ENCODE results near the gene DMBT1. TPM values are rescaled to one million over a fixed set of nuclear protein-coding genes. Genes with fewer than 3 reads are reported as not detected.

DMBT1 gene
- total and polyA plus RNA-seq, 2 donors from 2014 or later, result 0.06 TPM; not detected in 1

GRCh38 chr10:122515022-122515424, 45.5 kb upstream of the DMBT1 start:
- Histone ChIP-seq H3K9me3 (ENCODE audit: control insufficient read depth in 2 of 3, insufficient read depth in 1 of 3, low read length in 3 of 3) (no peaks in the 10 kb centered on the region), H3K27me3 (ENCODE audit: control insufficient read depth, insufficient read depth, low read length) (no peaks in the 10 kb centered on the region), H3K27ac (ENCODE audit: low read depth in 2 of 2, low read length in 2 of 2) (no peak overlapping the region), H3K4me1 (ENCODE audit: control insufficient read depth in 2 of 3, insufficient read depth in 2 of 3, low read depth in 1 of 3, low read length in 3 of 3) (no peaks in the 10 kb centered on the region), H3K36me3 (ENCODE audit: control insufficient read depth in 2 of 3, insufficient read depth in 3 of 3, low read length in 3 of 3) (peaks cover 0 to 4% (median 0%) of the 10 kb centered on the region in 3 donors), H3K9ac (ENCODE audit: low read length in 3 of 3) (no peak overlapping the region), H3K4me3 (ENCODE audit: low read length in 3 of 3) (no peak overlapping the region)
- FAIRE-seq (no peak), DNase-seq (no peak)
- no peak for TF ChIP-seq CTCF (IDR thresholded peaks at IDR 0.05; ENCODE audit: borderline replicate concordance, extremely low read depth, insufficient read depth)
- intact Hi-C loops (cut with DNase I), result no loop called here

- intact Hi-C loops (cut with DNase I), result no loop called here
- Histone ChIP-seq H3K36me3 (ENCODE audit: control insufficient read depth in 2 of 3, insufficient read depth in 3 of 3, low read length in 3 of 3) (peaks cover 0 to 4% (median 0%) of the 10 kb centered on the region in 3 donors), H3K9me3 (ENCODE audit: control insufficient read depth in 2 of 3, insufficient read depth in 1 of 3, low read length in 3 of 3) (no peaks in the 10 kb centered on the region), H3K9ac (ENCODE audit: low read length in 3 of 3) (no peak overlapping the region), H3K27ac (ENCODE audit: low read depth in 2 of 2, low read length in 2 of 2) (no peak overlapping the region), H3K27me3 (ENCODE audit: control insufficient read depth, insufficient read depth, low read length) (no peaks in the 10 kb centered on the region), H3K4me1 (ENCODE audit: control insufficient read depth in 2 of 3, insufficient read depth in 2 of 3, low read depth in 1 of 3, low read length in 3 of 3) (no peaks in the 10 kb centered on the region), H3K4me3 (ENCODE audit: low read length in 3 of 3) (no peak overlapping the region)
- no peak for FAIRE-seq
- DNase-seq, result no peak
- no peak for TF ChIP-seq CTCF (IDR thresholded peaks at IDR 0.05; ENCODE audit: borderline replicate concordance, extremely low read depth, insufficient read depth)
Observed at GRCh38 chr10:122515588-122516231, 44.8 kb upstream of the DMBT1 start.

- Histone ChIP-seq H3K27ac (ENCODE audit: low read depth in 2 of 2, low read length in 2 of 2) (no peak overlapping the region), H3K9ac (ENCODE audit: low read length in 3 of 3) (no peak overlapping the region), H3K4me3 (ENCODE audit: low read length in 3 of 3) (no peak overlapping the region), H3K36me3 (ENCODE audit: control insufficient read depth in 2 of 3, insufficient read depth in 3 of 3, low read length in 3 of 3) (peaks cover 0 to 4% (median 0%) of the 10 kb centered on the region in 3 donors), H3K27me3 (ENCODE audit: control insufficient read depth, insufficient read depth, low read length) (no peaks in the 10 kb centered on the region), H3K9me3 (ENCODE audit: control insufficient read depth in 2 of 3, insufficient read depth in 1 of 3, low read length in 3 of 3) (no peaks in the 10 kb centered on the region), H3K4me1 (ENCODE audit: control insufficient read depth in 2 of 3, insufficient read depth in 2 of 3, low read depth in 1 of 3, low read length in 3 of 3) (no peaks in the 10 kb centered on the region)
- FAIRE-seq (no peak), DNase-seq (no peak)
- no peak for TF ChIP-seq CTCF (IDR thresholded peaks at IDR 0.05; ENCODE audit: borderline replicate concordance, extremely low read depth, insufficient read depth)
- intact Hi-C loops (cut with DNase I), result no loop called here
Observed at GRCh38 chr10:122516734-122517133, 43.8 kb upstream of the DMBT1 start.

GRCh38 chr10:122519144-122519543, 41.4 kb upstream of the DMBT1 start:
- H3K27ac ChIP-seq (ENCODE audit: low read depth in 2 of 2, low read length in 2 of 2), result no peak overlapping the region
- H3K4me1 ChIP-seq (ENCODE audit: control insufficient read depth in 2 of 3, insufficient read depth in 2 of 3, low read depth in 1 of 3, low read length in 3 of 3), result no peaks in the 10 kb centered on the region
- intact Hi-C loops (cut with DNase I), result no loop called here
- DNase-seq, result no peak
- no peaks in the 10 kb centered on the region for H3K27me3 ChIP-seq (ENCODE audit: control insufficient read depth, insufficient read depth, low read length)
- FAIRE-seq, result no peak
- no peak overlapping the region for H3K9ac ChIP-seq (ENCODE audit: low read length in 3 of 3)
- H3K9me3 ChIP-seq (ENCODE audit: control insufficient read depth in 2 of 3, insufficient read depth in 1 of 3, low read length in 3 of 3), result no peaks in the 10 kb centered on the region
- no peak overlapping the region for H3K4me3 ChIP-seq (ENCODE audit: low read length in 3 of 3)
- H3K36me3 ChIP-seq (ENCODE audit: control insufficient read depth in 2 of 3, insufficient read depth in 3 of 3, low read length in 3 of 3), result no peaks in the 10 kb centered on the region
- TF ChIP-seq CTCF (IDR thresholded peaks at IDR 0.05; ENCODE audit: borderline replicate concordance, extremely low read depth, insufficient read depth), result no peak
